HUES64 (cell line): Measurements from ENCODE around the gene CRYBG1.

Experiments
- H3K27ac ChIP-seq: 2 replicates; pipeline ENCODE4 v1.7.0; 2013; ENCODE audit warnings: low read depth, low read length, inconsistent platforms
- H3K27me3 ChIP-seq: 2 replicates; pipeline ENCODE4 v1.6.1; 2013; ENCODE audit warnings: mild to moderate bottlenecking, low read length; ENCODE audit not compliant: insufficient read depth
- H3K36me3 ChIP-seq: 2 replicates; pipeline ENCODE4 v1.6.1; 2013; ENCODE audit warnings: mild to moderate bottlenecking, low read length; ENCODE audit not compliant: insufficient read depth
- H3K4me1 ChIP-seq: 2 replicates; pipeline ENCODE4 v1.6.1; 2013; ENCODE audit warnings: mild to moderate bottlenecking, low read length, moderate library complexity; ENCODE audit not compliant: insufficient read depth
- H3K4me3 ChIP-seq: 2 replicates; pipeline ENCODE4 v1.5.1; 2013; ENCODE audit warnings: mild to moderate bottlenecking, low read length, moderate library complexity
- H3K9ac ChIP-seq: 2 replicates; pipeline ENCODE4 v1.6.1; 2013; ENCODE audit warnings: mild to moderate bottlenecking, low read depth, low read length
- H3K9me3 ChIP-seq: 2 replicates; pipeline ENCODE4 v1.6.1; 2013; ENCODE audit warnings: low read depth, low read length; ENCODE audit not compliant: insufficient read depth
- WGBS: fragments of 150-250, 120-280 bp; methylation state at CpG from one replicate; pipeline ENCODE4 v1.1.7; 2013; ENCODE audit warnings: missing lambda C conversion rate; 5-methylcytosine and 5-hydroxymethylcytosine counted together

The CRYBG1 gene

DNA sequence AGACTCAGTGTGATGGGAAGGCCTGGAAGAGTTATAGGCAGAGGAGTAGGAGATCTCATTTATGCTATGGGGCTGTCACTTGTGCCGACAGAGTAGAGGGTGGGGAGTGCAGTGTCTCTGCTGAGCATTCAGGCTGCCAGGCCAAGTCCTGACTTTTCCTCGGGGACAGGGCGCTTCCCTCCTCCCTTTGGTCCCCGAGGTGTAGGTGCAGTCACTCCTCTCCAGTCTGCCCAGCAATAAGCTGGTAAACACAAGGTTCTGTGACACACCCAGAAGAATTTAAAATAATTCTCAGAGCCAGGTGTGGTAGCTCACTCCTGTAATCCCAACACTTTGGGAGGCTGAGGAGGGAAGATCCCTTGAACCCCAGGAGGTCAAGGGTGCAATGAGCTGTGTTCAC is 109.4 kb downstream of the CRYBG1 start:
- 0 out of 2 replicates have a peak, but pooled peaks cover 3% of the 10 kb centered on the region for H3K4me1 ChIP-seq
- WGBS = 93% methylated on average over 4 of the region's 4 CpGs

DNA sequence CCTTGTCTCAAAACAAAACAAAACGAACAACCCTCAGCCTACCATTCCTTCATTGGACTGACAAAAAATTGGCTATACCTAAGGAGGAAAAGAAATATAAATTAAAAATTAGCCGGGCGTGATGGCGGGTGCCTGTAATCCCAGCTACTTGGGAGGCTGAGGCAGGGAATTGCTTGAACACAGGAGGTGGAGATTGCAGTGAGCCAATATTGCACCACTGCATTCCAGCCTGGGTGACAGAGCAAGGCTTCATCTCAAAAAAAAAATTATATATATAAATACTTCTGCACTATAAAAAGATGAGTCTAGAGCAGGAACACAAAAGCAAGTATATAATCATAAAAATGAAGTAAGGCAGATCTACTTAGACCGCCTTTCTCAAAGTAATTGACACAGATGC is 109.8 kb downstream of the CRYBG1 start:
- H3K4me3 ChIP-seq = no peak overlapping the region
- no peaks in the 10 kb centered on the region for H3K36me3 ChIP-seq
- 95% methylated on average over 4 of the region's 5 CpGs for WGBS
- H3K4me1 ChIP-seq = 0 out of 2 replicates have a peak, but pooled peaks cover 3% of the 10 kb centered on the region
- no peak overlapping the region for H3K9ac ChIP-seq
- H3K27ac ChIP-seq = no peak overlapping the region
- no peaks in the 10 kb centered on the region for H3K27me3 ChIP-seq
- no peaks in the 10 kb centered on the region for H3K9me3 ChIP-seq

More for the DNA sequence above, 109.4 kb downstream of the CRYBG1 start:
- Histone ChIP-seq H3K4me3 (no peak overlapping the region), H3K27me3 (no peaks in the 10 kb centered on the region), H3K9ac (no peak overlapping the region), H3K27ac (no peak overlapping the region), H3K9me3 (no peaks in the 10 kb centered on the region), H3K36me3 (no peaks in the 10 kb centered on the region)

DNA sequence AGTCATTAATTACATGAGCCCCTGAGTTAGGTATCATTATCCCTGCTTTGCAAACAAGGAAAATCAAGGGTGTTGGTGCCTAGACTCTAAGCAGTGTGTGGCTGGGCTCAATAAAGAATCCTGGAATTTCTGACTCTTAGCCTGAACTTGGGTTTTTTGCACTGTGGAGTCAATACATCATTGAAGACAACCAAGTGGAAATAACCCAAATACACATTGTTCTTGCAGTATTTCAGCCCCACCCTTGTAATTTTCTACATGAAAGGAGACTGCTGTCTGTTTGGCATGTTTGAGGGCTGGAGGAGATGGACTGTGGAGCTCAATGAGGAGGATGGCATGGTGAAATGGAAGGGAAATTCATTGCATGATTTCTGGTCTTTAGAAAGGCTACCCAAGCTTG is 110.3 kb downstream of the CRYBG1 start:
- Histone ChIP-seq H3K4me1 (0 out of 2 replicates have a peak, but pooled peaks cover 3% of the 10 kb centered on the region), H3K4me3 (no peak overlapping the region), H3K9me3 (no peaks in the 10 kb centered on the region), H3K27me3 (no peaks in the 10 kb centered on the region), H3K9ac (no peak overlapping the region), H3K36me3 (no peaks in the 10 kb centered on the region), H3K27ac (no peak overlapping the region)

DNA sequence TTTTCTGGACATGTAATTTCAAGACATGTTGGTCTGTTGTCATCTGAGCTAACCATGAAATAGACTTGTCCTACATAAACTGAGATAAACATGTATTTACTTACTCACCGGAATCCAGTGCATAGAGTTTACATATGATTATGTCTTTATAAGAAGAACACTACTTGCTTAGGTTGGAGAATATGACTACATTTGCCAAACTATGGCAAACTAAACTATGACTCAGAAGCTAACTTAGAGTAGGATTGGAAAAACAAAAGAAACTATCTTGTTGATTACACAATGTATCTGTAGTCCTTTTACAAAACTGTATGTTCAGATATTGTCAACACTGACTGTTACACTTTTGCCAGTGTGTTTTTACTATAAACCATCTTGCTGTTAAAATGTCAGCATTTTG is 113.3 kb downstream of the CRYBG1 start:
- Histone ChIP-seq H3K4me1 (no peaks in the 10 kb centered on the region), H3K27me3 (no peaks in the 10 kb centered on the region), H3K9me3 (no peaks in the 10 kb centered on the region), H3K27ac (no peak overlapping the region), H3K36me3 (no peaks in the 10 kb centered on the region), H3K4me3 (no peak overlapping the region), H3K9ac (no peak overlapping the region)
- no CpG with 5 or more reads among the region's 1 CpG for WGBS

DNA sequence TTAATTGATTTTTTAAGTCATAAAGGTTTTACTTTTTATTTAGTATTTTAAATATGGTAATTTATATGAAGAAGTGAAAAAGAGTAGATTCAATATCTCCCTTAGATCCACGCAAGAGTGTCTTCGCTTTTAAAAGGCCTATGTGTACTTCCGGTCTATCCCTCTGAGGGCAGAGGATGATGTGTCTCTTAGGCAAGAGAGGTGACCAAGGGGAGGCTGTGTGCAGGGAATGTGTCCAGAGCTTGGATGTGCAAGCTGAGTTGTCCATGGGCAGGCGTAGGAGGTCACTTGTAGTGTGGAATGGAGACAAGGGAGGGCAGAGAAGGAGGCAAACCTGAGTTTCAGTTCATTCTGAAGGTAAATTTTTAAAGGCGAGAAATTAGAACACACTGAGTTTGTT is 113.9 kb downstream of the CRYBG1 start:
- Histone ChIP-seq H3K27me3 (no peaks in the 10 kb centered on the region), H3K9me3 (no peaks in the 10 kb centered on the region), H3K9ac (no peak overlapping the region), H3K4me3 (no peak overlapping the region), H3K36me3 (no peaks in the 10 kb centered on the region), H3K4me1 (no peaks in the 10 kb centered on the region), H3K27ac (no peak overlapping the region)
- 97% methylated on average over 5 of the region's 5 CpGs for WGBS

DNA sequence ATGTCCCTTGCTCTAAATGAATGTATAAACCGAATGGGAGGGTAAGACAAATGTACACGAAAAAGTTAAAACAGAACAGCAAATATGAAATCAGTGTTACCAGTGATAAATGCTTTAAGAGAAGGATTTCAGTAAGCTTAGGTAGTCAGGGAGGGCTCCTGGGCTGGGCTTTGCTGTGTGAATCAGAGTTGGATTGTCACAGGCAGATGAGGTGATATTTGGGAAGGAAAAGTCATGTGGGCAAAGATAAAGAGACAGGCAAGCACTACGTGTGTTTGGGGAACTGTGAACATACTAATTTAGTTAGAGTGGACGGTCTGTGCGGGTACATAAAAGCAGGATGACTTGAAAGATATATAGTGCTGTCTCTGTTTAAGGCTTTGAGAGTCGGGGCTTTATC is 114.8 kb downstream of the CRYBG1 start:
- Histone ChIP-seq H3K4me1 (no peaks in the 10 kb centered on the region), H3K27me3 (no peaks in the 10 kb centered on the region), H3K9me3 (no peaks in the 10 kb centered on the region), H3K27ac (no peak overlapping the region), H3K9ac (no peak overlapping the region), H3K36me3 (no peaks in the 10 kb centered on the region), H3K4me3 (no peak overlapping the region)
- WGBS = 90% methylated on average over 6 of the region's 6 CpGs

DNA sequence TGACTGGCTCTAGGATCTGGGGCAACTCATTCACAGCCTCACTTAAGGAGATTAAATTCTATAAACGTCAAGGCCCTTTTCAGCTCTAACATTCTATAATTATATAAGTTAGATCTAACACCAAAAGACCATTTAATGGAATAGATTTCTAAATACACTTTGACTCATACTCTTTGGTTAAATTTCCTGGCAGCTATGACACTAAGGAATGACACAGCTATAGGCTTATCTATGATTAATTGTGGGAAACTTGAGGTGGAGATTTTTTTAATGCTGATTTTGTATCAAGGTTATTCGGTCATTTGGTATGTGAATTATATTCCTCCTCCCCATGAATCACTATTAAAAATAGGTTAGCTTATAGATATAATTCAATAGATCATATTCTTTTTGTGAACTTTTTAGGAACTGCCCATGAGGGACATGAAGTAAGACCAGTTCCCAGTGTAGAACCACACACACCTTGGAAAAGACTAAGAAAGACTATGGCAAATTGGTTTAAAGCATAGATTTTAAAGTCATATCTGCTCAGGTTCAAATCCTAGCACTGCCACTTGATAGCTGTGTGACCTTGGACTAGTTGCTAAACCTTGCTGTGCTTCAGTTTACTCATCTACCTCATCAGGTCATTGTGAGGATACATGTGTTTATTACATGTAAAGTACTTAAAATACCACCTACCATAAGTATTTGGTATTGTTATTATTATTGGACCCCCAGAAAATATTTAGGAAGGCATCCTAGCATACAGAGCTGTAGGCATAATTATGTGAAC is 116.0 kb downstream of the CRYBG1 start:
- no peaks in the 10 kb centered on the region for H3K9me3 ChIP-seq
- no peaks in the 10 kb centered on the region for H3K36me3 ChIP-seq
- H3K4me3 ChIP-seq = no peak overlapping the region
- no peak overlapping the region for H3K27ac ChIP-seq
- WGBS = no CpG with 5 or more reads among the region's 2 CpGs
- H3K9ac ChIP-seq = no peak overlapping the region
- H3K4me1 ChIP-seq = no peaks in the 10 kb centered on the region
- no peaks in the 10 kb centered on the region for H3K27me3 ChIP-seq

DNA sequence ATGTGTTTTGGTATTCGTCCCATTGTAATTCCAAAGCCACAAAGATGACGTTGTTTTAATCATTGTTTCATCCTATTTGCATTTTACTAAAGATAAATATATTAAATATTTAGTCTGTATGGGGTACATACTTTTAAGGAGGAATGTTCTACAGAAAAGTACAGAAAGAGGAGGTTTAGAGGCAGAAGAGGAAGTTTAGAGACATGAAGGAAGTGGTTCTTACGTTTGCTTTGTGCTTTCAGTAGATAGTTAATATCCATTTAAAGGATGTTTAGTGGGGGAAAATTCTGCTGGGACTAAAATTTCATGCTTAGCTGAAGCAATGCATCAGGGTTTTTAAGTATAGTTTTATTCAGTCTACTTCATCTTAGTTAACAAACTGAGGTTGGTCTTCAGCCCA is 116.6 kb downstream of the CRYBG1 start:
- no peak overlapping the region for H3K4me3 ChIP-seq
- no peaks in the 10 kb centered on the region for H3K36me3 ChIP-seq
- H3K27me3 ChIP-seq = no peaks in the 10 kb centered on the region
- H3K27ac ChIP-seq = no peak overlapping the region
- no peaks in the 10 kb centered on the region for H3K4me1 ChIP-seq
- no peaks in the 10 kb centered on the region for H3K9me3 ChIP-seq
- no peak overlapping the region for H3K9ac ChIP-seq
- whole genome bisulfite sequencing = 86% methylated on average over 2 of the region's 3 CpGs

DNA sequence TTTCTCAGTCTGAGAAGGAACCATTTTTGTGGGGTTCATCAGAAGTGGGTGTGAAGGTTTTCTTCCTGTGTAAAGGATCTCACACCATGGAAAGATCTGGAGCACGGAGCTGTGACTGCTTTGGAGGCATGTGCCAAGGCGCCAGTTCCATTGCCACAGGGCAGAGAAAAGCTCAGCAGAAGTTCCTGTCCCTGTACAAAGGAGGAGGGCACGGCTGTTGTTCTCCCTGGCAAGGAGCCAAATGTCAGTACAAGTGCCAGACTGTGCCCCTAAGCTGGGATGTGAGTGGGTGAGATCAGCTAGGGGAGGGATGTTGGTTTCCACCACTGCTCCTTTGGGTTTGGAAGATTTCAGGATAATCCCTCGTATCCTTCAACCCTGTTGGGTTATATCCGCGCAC is 117.3 kb downstream of the CRYBG1 start:
- Histone ChIP-seq H3K4me1 (no peaks in the 10 kb centered on the region), H3K36me3 (no peaks in the 10 kb centered on the region)
- 82% methylated on average over 6 of the region's 6 CpGs for whole genome bisulfite sequencing

DNA sequence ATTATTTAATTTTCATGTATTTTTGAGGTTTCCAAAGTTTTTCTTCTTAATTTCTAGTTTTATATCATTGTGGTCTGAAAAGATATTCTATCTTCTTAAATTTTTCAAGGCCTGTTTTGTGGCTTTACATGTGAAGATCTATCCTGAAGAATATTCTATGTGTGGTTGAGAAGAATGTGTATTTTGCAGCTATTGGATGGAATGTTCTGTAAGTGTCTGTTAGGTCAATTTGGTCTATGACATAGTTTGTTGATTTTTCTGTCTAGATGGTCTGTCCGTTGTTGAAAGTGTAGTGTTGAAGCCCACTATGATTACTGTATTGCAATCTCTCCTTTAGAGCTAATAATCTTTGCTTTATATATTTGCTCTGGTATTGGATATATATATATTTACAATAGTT is 125.7 kb downstream of the CRYBG1 start:
- H3K27me3 ChIP-seq = peaks cover 26% of the 10 kb centered on the region; the same call in 1 of the 2 replicates
- H3K27ac ChIP-seq = no peak overlapping the region
- H3K4me1 ChIP-seq = peaks cover 7% of the 10 kb centered on the region; the same call in 1 of the 2 replicates
- 88% methylated on average over 1 of the region's 1 CpG for WGBS
- H3K9me3 ChIP-seq = no peaks in the 10 kb centered on the region
- no peak overlapping the region for H3K9ac ChIP-seq
- H3K36me3 ChIP-seq = no peaks in the 10 kb centered on the region
- H3K4me3 ChIP-seq = no peak overlapping the region

More for the DNA sequence above, 117.3 kb downstream of the CRYBG1 start:
- no peak overlapping the region for H3K27ac ChIP-seq
- no peaks in the 10 kb centered on the region for H3K27me3 ChIP-seq
- H3K9ac ChIP-seq = no peak overlapping the region
- H3K9me3 ChIP-seq = no peaks in the 10 kb centered on the region
- H3K4me3 ChIP-seq = no peak overlapping the region

DNA sequence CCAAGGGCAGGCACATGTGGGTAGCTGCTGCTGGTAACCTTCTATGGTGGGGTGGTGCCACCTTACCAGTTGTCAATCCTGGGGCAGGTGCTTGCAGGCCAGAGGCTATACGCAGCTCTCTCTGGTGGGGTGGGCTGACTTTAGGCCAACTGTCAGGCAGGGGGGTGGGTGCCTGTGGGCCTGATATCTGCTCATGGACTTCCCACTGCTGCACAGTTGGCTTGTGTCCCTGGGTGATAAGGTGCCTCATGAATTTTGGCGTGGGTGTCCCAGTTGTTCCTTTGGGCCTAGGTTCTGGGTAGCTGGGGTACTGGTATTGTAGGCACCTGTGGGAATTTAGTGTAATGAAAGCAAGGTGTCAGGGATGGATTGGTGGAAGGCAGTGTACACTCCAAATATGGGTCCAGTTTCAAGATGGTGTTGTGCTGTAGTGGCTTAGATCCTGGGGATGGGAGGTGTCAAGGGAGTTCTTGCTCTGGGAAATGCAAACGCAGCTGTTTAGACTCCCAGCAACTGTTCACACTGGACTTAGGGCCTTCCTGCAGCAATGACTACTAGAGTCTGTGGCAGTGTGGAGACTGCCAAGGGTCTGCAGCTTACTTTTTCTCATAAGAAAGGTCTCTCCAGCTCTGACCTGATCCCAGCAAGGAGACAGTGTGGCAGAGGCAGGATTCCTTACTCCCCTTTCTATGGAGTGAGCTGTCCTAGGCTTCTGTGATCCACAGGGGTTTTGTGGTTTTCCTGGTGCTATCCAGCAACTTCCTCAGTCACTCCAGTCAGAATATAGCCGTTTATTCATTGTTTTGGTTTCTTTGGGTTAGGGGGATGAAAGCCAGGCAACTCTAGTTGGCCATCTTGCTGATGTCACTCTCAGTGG is 128.2 kb downstream of the CRYBG1 start:
- no peaks in the 10 kb centered on the region for H3K36me3 ChIP-seq
- peaks cover 7% of the 10 kb centered on the region; the same call in 1 of the 2 replicates for H3K4me1 ChIP-seq
- WGBS = 83% methylated on average over 4 of the region's 4 CpGs
- H3K9me3 ChIP-seq = no peaks in the 10 kb centered on the region
- H3K27me3 ChIP-seq = peaks cover 26% of the 10 kb centered on the region; the same call in 1 of the 2 replicates
- H3K27ac ChIP-seq = no peak overlapping the region
- no peak overlapping the region for H3K9ac ChIP-seq
- H3K4me3 ChIP-seq = no peak overlapping the region
